Prostate gland (tissue), 1 donor: ENCODE results near the gene ITGB1.

Source experiments
- POLR2A ChIP-seq: fragments of 450-650 bp; IDR thresholded peaks from one replicate; pipeline ENCODE4 v1.6.1; 2016; ENCODE audit warnings: antibody characterized with exemption, mild to moderate bottlenecking
- POLR2AphosphoS5 ChIP-seq: sonication (generic); formaldehyde crosslinking; IDR thresholded peaks from one replicate; pipeline ENCODE4 v1.6.1; 2017; ENCODE audit warnings: antibody characterized with exemption

- TF ChIP-seq POLR2AphosphoS5 (no peak), POLR2A (no peak)
Measured at GRCh38 chr10:32949221-32949678, 8.8 kb downstream of the ITGB1 start.
